Stimulated activated CD4-positive, alpha-beta T cell treated with anti-CD3 and anti-CD28 coated beads, Interleukin-4, amount 100 ng/mL, for 1 hour (primary cell): ENCODE measurements around the gene QPCT.
"Not testable (repeated sequence)": the region's sequence is repeated elsewhere in the genome, so short reads cannot be mapped to it uniquely, and the experiment has no call there.

ENCODE experiments used
- DNase-seq: peaks from one replicate; pipeline ENCODE4 v3.0.0-alpha.2; 2020

The QPCT gene

GRCh38 chr2:37394796-37395555 is 50.5 kb downstream of the QPCT start:
- no peak for DNase-seq

- no peak for DNase-seq
These were observed 52.6 kb downstream of the QPCT start for GRCh38 chr2:37396890-37397565.

DNA sequence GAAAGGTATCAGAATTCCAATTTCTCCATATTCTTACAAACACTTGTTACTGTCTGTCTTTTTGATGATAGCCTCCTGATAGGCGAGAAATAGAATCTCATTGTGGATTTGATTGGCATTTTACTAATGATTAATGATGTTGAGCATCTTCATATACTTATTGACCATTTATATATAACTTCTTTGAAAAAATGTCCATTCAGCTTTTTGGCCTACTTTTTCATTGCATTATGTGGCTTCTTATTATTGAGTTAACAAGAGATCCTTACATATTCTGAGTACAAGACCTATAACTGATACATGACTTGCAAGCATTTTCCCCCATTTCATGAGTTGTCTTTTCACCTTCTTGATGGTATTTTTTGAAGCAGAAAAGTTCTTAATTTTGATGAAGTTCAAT is 54.6 kb downstream of the QPCT start:
- no peak for DNase-seq

DNA sequence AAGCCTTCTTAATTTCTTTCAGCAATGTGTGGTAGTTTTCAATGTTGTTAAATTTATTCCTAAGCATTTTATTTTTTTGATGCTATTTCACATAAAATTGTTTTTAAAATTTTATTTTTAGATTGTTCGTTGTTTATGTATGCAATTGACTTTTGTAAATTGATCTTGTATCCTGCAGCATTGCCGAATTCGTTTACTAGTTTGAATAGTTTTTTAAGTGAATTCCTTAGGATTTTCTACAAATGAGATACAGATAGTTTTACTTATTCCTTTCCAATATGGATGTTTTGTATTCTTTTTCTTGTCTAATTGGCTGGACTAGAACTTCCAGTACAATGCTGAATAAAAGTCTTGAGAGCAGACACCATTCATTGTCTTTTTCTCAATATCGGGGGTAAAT is 55.6 kb downstream of the QPCT start:
- no peak for DNase-seq

GRCh38 chr2:37402636-37403035 is 58.2 kb downstream of the QPCT start:
- DNase-seq, result no peak

GRCh38 chr2:37405781-37406180 is 61.4 kb downstream of the QPCT start:
- no peak for DNase-seq

DNA sequence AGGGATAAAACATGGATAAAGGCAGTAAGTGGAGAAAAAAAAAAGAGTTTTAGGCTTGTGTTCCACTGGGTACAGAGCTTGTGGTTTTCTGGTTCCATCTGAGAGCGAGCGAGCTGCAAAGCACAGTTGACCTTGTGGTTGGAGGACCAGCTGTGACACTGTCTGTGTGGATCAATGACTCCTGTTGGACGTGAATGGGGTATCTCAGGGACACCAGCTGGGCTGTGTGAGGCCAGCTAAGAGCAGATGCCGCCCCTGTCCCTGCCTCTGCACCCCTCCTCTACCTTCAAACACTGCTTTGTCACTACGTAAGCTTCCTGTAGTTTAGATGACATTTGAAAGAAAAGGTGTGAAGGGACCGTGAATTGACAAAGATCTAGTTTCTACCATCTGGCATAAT is 67.8 kb downstream of the QPCT start:
- no peak for DNase-seq

DNA sequence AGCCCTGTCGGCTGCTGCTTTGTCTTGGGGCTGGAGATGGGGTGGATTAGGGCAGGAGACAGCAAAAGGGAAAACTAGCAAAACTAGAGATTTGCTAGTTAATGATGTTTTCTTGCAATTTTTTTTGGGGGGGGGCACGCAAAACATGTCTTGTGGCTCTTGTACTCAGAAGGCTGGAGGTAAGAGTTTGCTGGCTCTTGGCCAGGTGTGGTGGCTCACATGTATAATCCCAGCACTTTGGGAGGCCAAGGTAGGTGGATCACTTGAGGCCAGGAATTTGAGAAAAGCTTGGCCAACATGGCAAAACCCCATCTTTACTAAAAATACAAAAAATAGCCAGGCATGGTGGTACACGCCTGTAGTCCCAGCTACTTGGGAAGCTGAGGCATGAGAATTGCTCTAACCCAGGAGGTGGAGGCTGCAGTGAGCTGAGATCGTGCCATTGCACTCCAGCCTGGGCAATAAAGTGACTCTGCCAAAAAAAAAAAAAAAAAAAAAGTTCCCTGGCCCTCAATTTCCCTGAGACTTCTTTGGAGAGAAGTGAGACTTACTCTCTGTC is 69.6 kb downstream of the QPCT start:
- not testable (repeated sequence) for DNase-seq

GRCh38 chr2:37414470-37414949 is 70.1 kb downstream of the QPCT start:
- no peak for DNase-seq

DNA sequence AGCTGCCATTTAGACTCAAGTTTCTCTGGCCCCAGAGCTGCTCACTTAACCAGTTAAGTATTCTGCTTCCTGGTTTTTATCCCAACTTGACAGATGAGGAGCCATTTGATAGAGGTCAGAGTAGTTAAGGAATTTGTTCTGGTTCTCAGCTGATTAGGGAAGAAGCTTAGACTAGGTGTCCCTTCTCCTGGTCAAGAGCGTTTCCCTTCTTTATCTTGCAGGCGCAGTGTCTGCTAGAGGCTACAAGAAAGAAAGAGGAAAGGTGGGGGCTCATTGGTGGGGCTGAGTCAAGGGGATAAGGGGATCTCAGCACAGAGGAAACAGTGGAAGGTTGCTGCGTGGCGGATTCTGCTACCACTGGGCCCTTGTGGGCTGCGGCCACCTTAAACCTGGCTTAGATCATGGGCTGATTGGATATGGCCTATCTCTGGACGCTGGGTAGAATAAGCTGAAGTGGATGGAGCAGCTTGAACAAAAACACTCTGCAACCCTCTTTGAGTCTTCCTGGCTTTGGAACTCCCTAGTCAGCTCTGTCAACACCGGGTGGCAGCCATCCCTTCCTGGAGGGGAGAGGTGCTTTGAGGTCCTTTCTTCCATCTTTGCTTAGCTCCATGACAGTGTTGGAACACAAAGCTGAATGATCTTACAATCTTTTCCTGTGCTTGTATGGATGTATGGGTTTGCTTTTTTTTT is 70.8 kb downstream of the QPCT start:
- DNase-seq, result no peak

DNA sequence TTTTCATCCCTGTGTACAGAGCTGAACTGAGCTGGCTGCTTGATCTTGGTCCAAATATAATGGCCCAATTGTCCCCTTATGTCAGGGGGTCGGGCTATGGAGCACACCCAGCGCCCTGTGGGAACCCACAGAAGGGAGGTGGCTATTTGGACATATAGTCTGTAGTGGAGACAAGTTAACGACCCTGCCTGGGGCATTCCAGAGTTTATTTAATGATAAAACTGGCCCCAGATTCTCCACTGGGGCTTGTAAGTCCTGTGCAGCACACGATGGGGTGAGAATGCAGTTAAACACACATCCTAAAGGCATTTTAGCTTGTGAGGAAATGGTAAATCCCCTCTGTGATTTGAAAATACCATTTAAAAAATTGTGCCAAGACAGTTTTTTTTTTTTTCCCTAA is 72.9 kb downstream of the QPCT start:
- no peak for DNase-seq

DNA sequence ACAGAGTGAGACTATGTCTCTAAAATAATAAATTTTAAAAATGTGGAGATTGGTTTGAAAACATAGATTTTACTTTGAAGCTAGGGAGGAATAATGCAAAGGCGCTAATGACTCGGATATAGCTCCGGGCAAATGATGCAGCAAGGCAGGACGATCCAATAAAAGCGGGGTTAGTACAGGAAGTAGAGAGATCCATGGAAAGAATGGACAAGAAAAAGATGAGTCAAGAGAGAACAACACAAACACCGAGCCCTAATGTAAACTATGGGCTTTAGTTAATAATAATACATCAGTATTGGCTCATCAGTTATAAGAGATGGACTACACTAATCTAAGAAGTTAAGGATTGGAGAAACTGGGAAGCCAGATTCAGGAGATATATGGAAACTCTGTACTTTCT is 74.5 kb downstream of the QPCT start:
- no peak for DNase-seq

GRCh38 chr2:37421686-37422085 is 77.3 kb downstream of the QPCT start:
- DNase-seq, result no peak

GRCh38 chr2:37422816-37423215 is 78.4 kb downstream of the QPCT start:
- no peak for DNase-seq
